ENCODE data around the gene SH3PXD2A.

SH3PXD2A gene

DNA sequence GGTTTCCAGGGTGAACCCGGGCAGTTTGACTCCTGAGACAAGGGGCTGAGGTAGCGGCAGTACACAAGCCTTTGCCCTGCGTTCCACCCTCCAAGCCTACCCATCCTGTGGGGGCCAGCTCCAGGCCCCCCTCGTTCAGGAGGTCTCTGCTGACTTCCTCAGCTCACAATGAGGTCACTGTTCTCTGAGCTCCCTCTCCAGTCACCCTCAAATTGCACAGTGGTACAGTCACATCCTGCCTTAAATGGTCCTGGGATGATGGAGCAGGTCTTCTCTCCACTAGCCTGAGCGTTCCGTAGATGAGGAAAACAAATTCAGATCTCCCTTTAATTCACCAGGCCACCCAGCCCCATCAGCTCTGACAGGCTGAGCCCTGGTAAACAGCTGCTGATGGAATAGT is 90.2 kb downstream of the SH3PXD2A start:
- H3K4me1 ChIP-seq: peaks cover 2% of the 10 kb centered on the region
- H3K27ac ChIP-seq: no peak overlapping the region
- H3K79me2 ChIP-seq: no peaks in the 10 kb centered on the region
- H3K36me3 ChIP-seq (ENCODE audit: control insufficient read depth, insufficient read depth, low read length): no peaks in the 10 kb centered on the region
- H3K4me2 ChIP-seq (ENCODE audit: low read length): no peak overlapping the region
- H3K27me3 ChIP-seq (ENCODE audit: control insufficient read depth, insufficient read depth, low read length): no peaks in the 10 kb centered on the region
- H2AFZ ChIP-seq: no peak overlapping the region
- H3K4me3 ChIP-seq (ENCODE audit: low read depth, low read length): no peak overlapping the region
- no peaks in the 10 kb centered on the region for H3K9me3 ChIP-seq (ENCODE audit: control insufficient read depth, low read length)
- TF ChIP-seq, protein P1, sequence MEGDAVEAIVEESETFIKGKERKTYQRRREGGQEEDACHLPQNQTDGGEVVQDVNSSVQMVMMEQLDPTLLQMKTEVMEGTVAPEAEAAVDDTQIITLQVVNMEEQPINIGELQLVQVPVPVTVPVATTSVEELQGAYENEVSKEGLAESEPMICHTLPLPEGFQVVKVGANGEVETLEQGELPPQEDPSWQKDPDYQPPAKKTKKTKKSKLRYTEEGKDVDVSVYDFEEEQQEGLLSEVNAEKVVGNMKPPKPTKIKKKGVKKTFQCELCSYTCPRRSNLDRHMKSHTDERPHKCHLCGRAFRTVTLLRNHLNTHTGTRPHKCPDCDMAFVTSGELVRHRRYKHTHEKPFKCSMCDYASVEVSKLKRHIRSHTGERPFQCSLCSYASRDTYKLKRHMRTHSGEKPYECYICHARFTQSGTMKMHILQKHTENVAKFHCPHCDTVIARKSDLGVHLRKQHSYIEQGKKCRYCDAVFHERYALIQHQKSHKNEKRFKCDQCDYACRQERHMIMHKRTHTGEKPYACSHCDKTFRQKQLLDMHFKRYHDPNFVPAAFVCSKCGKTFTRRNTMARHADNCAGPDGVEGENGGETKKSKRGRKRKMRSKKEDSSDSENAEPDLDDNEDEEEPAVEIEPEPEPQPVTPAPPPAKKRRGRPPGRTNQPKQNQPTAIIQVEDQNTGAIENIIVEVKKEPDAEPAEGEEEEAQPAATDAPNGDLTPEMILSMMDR (IDR thresholded peaks at IDR 0.05): no peak
- no peak overlapping the region for H3K9ac ChIP-seq

DNA sequence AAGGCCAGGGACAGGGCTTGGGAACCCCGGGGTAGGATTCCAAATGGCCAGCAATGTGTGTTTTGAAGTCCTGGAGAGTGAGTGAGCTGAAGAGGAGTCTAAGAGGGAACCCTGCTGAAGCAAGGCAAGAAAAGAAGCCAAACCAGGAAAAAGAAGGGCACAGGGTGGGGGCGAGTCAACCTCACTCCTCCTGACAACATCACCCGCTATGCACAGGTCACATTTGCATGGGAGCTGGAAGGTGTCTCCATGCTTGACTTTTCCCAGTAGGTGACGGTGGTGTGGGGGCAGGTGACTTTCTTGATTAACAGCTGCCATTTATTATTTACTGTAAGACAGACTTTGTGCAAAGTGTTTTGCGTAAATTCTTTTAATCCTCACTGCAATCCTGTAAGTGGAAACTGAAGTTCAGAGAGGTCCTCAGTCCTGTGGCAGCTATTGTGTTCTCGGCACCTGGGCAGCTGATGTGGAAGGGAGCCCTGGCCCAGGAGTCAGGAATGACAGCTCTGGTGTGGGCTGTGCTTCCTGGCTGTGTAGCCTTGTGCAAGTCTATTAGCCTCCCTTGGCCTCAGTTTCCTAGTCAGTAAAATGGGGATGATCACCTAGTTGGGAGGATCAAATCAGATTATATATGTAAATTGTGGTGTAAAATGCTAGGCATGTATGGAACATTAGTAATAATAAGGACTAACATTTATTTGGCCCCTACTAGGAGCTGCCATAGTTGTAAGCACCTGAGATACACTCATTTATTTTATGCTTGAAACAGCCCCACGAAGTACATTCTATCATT is 90.9 kb downstream of the SH3PXD2A start:
- H3K4me3 ChIP-seq (ENCODE audit: low read depth, low read length): no peak overlapping the region
- no peak overlapping the region for H3K9ac ChIP-seq
- no peak overlapping the region for H3K4me2 ChIP-seq (ENCODE audit: low read length)
- H3K27me3 ChIP-seq (ENCODE audit: control insufficient read depth, insufficient read depth, low read length): no peaks in the 10 kb centered on the region
- no peak overlapping the region for H3K27ac ChIP-seq
- no peaks in the 10 kb centered on the region for H3K9me3 ChIP-seq (ENCODE audit: control insufficient read depth, low read length)
- H3K4me1 ChIP-seq: peaks cover 2% of the 10 kb centered on the region
- no peaks in the 10 kb centered on the region for H3K79me2 ChIP-seq
- TF ChIP-seq, protein P1 (IDR thresholded peaks at IDR 0.05): no peak
- no peaks in the 10 kb centered on the region for H3K36me3 ChIP-seq (ENCODE audit: control insufficient read depth, insufficient read depth, low read length)
- H2AFZ ChIP-seq: no peak overlapping the region

DNA sequence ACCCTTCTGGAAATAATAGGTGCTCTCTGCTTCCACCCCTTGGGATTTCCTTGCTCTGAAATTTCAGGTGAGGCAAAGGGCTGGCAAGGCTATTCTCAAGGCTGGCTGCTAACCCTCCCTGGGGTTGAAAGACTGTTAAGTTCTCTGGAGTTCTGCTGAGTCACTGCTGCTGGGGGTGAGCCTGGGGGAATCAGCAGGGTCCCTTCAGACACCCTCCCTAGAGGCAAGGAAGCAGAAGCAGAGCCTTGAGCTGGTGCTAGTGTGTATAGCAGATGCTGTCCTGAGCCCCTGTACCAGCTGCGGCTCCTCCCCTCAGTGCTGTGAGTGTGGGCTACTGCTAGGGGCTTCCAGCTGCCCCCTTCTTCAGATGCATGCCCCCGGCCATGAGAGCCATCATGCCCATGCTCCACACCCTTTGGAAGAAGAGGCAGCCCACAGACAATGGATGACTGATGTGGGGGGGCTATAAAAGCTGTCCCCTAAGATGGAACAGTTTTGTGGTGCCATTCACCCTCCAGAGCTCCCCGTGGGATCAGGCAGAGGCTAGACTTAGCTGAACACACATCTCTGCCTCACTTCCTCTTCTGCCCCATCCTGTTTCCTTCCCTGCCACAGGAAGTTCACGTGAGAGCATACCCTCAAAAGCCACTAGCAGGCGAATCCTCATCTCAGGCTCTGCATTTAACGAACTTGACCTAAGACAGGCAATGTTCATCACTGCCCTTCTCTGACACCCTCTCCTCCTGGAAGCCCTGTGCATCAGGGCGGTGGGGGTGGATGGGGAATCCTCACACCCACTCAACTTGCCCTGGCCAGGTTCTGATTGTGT is 91.8 kb downstream of the SH3PXD2A start:
- Histone ChIP-seq H3K4me1 (peaks cover 2% of the 10 kb centered on the region), H3K9ac (no peak overlapping the region), H3K27me3 (ENCODE audit: control insufficient read depth, insufficient read depth, low read length) (no peaks in the 10 kb centered on the region), H3K9me3 (ENCODE audit: control insufficient read depth, low read length) (no peaks in the 10 kb centered on the region), H3K79me2 (no peaks in the 10 kb centered on the region), H3K36me3 (ENCODE audit: control insufficient read depth, insufficient read depth, low read length) (no peaks in the 10 kb centered on the region), H3K4me3 (ENCODE audit: low read depth, low read length) (no peak overlapping the region), H3K27ac (no peak overlapping the region), H3K4me2 (ENCODE audit: low read length) (no peak overlapping the region), H2AFZ (no peak overlapping the region)
- TF ChIP-seq, protein P1 (IDR thresholded peaks at IDR 0.05): no peak

DNA sequence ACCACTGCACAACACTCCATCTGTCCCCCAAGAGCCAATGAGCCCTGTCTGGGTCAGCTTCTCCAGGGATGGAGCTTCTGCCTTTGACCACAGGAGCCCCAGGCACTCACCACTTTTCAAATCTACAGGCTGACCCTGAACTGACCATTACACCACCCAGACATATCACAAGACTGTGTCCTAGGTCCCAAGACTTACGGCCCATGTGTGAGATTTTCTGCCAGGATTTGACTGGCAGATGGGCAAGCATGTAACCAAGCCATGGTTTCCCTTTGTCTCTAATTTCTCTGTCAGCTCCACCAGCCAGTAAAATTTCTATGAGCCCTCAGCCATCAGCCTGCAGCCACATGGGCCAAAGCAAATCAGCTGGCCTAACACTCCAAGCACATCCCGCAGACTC is 92.5 kb downstream of the SH3PXD2A start:
- H2AFZ ChIP-seq: no peak overlapping the region
- H3K4me3 ChIP-seq (ENCODE audit: low read depth, low read length): no peak overlapping the region
- H3K4me2 ChIP-seq (ENCODE audit: low read length): no peak overlapping the region
- TF ChIP-seq, protein P1 (IDR thresholded peaks at IDR 0.05): no peak
- no peaks in the 10 kb centered on the region for H3K9me3 ChIP-seq (ENCODE audit: control insufficient read depth, low read length)
- H3K4me1 ChIP-seq: peaks cover 2% of the 10 kb centered on the region
- H3K9ac ChIP-seq: no peak overlapping the region
- H3K79me2 ChIP-seq: no peaks in the 10 kb centered on the region
- H3K27ac ChIP-seq: no peak overlapping the region
- H3K27me3 ChIP-seq (ENCODE audit: control insufficient read depth, insufficient read depth, low read length): no peaks in the 10 kb centered on the region
- H3K36me3 ChIP-seq (ENCODE audit: control insufficient read depth, insufficient read depth, low read length): no peaks in the 10 kb centered on the region

All from parathyroid adenoma (tissue), 2 donors.